ENCODE measurements around the gene NOS1. TPM values are rescaled to one million over a fixed set of nuclear protein-coding genes. Genes with fewer than 3 reads are reported as not detected.

NOS1 gene
- total and polyA plus RNA-seq, 2 of the 8 experiments (the other 6 are each of a cell fraction or from before 2014, with no cell fraction given): 1.5 to 2.0 TPM

GRCh38 chr12:117344716-117345115 is 16.7 kb downstream of the NOS1 start:
- Histone ChIP-seq H3K4ac (replicated peaks; ENCODE audit: insufficient read length, low read depth, low read length) (no peak overlapping the region), H3K23me2 (ENCODE audit: low read depth, low read length) (no peaks in the 10 kb centered on the region; the same call in 1 of the 2 replicates), H2AK5ac (ENCODE audit: low read depth, low read length) (no peak overlapping the region), H3K56ac (replicated peaks; ENCODE audit: insufficient read length, low read depth, low read length) (no peak overlapping the region), H2BK20ac (ENCODE audit: low read length) (no peak overlapping the region), H3K79me1 (ENCODE audit: low read depth, low read length) (no peaks in the 10 kb centered on the region), H3K36me3 (ENCODE audit: control insufficient read depth in 2 of 4, insufficient read depth in 4 of 4, low read length in 3 of 4) (no peaks in the 10 kb centered on the region), H3K23ac (ENCODE audit: insufficient read length) (no peak overlapping the region), H3K9ac (replicated peaks in 1 of 4; ENCODE audit: extremely low read depth in 1 of 4, low read depth in 3 of 4, low read length in 3 of 4) (no peak overlapping the region), H3K18ac (ENCODE audit: extremely low read depth, low read length) (no peak overlapping the region), H3K14ac (ENCODE audit: insufficient read length) (no peak overlapping the region), H3K4me1 (replicated peaks in 1 of 4; ENCODE audit: control insufficient read depth in 3 of 4, insufficient read depth in 4 of 4, low read length in 3 of 4) (peaks cover 0 to 4% (median 1%) of the 10 kb centered on the region in 4 experiments; a peak in 2 of 7 replicates), H2AFZ (ENCODE audit: low read length) (no peak overlapping the region), H3K79me2 (ENCODE audit: control insufficient read depth in 1 of 2, insufficient read depth in 2 of 2, low read length in 2 of 2) (no peaks in the 10 kb centered on the region), H3K27me3 (replicated peaks in 1 of 4; ENCODE audit: control insufficient read depth in 3 of 4, extremely low read depth in 1 of 4, insufficient read depth in 3 of 4, low read length in 3 of 4) (no peaks in the 10 kb centered on the region; a peak in 1 of 7 replicates), H4K5ac (ENCODE audit: insufficient read length, low read depth, low read length) (no peak overlapping the region), H2BK12ac (ENCODE audit: low read depth, low read length) (no peak overlapping the region), H4K20me1 (replicated peaks in 1 of 2; ENCODE audit: control insufficient read depth in 1 of 2, insufficient read depth in 2 of 2, low read length in 2 of 2) (no peaks in the 10 kb centered on the region), H2BK5ac (ENCODE audit: low read depth, low read length) (no peak overlapping the region), H3K27ac (ENCODE audit: low read depth, low read length) (no peak overlapping the region), H4K8ac (ENCODE audit: extremely low read depth, insufficient read depth, low read length) (no peak overlapping the region), H3K4me3 (ENCODE audit: extremely low read depth in 1 of 4, insufficient read depth in 2 of 4, low read depth in 3 of 4, low read length in 4 of 4) (no peak overlapping the region), H4K91ac (replicated peaks; ENCODE audit: insufficient read length, low read length) (no peak overlapping the region), H3K4me2 (ENCODE audit: insufficient read depth in 1 of 2, low read depth in 2 of 2, low read length in 2 of 2) (no peak overlapping the region), H2BK120ac (replicated peaks; ENCODE audit: low read depth, low read length) (no peak overlapping the region), H2BK15ac (ENCODE audit: low read length) (no peak overlapping the region), H3K9me3 (ENCODE audit: insufficient read depth in 2 of 2, low read depth in 1 of 2, low read length in 1 of 2) (no peaks in the 10 kb centered on the region)
- POLR2A ChIA-PET (ENCODE audit: partially characterized antibody): no interaction called here
- CTCF ChIA-PET (ENCODE audit: partially characterized antibody): interaction anchor here (0.5 to 1.6 kb wide), 5 partner anchors 22 to 492 kb away, joined by 3 to 4 read pairs (median 3); no protein-coding TSS in a partner anchor
- TF ChIP-seq CREB1 (IDR thresholded peaks at IDR 0.05) (no peak), CTBP2 (IDR thresholded peaks at IDR 0.05; ENCODE audit: borderline replicate concordance, insufficient read depth, insufficient read length, low read length) (no peak), EZH2 (IDR thresholded peaks at IDR 0.05; ENCODE audit: low read depth, low read length, severe bottlenecking) (no peak), RBBP5 (IDR thresholded peaks at IDR 0.05; ENCODE audit: borderline replicate concordance, low read depth, low read length) (no peak), KDM5A (IDR thresholded peaks at IDR 0.05; ENCODE audit: low read length) (no peak), CHD1 (IDR thresholded peaks at IDR 0.05; ENCODE audit: low read depth, low read length) (no peak), RFX5 (IDR thresholded peaks at IDR 0.05; ENCODE audit: borderline replicate concordance, low read depth, low read length) (no peak), POLR2AphosphoS5 (IDR thresholded peaks at IDR 0.05; ENCODE audit: low read depth, low read length) (no peak), CHD2 (IDR thresholded peaks at IDR 0.05; ENCODE audit: low read length) (no peak), YY1 (IDR thresholded peaks at IDR 0.05; ENCODE audit: low read depth, low read length) (no peak), HDAC6 (IDR thresholded peaks at IDR 0.05; ENCODE audit: low read depth, low read length) (no peak), KDM4A (IDR thresholded peaks at IDR 0.05; ENCODE audit: low read depth, low read length, severe bottlenecking) (no peak)
- DNase-seq (ENCODE audit: low read depth in 1 of 2, low spot score in 2 of 2) (no peak), FAIRE-seq (no peak)
- 97% methylated on average over 4 of the region's 5 CpGs; no CpG with 5 or more reads in 1 of the 2 experiments for WGBS, 2 experiments (ENCODE audit: extremely low coverage in 1 of 2, insufficient coverage in 1 of 2, insufficient read length in 1 of 2, insufficient replicate concordance in 2 of 2, low coverage in 1 of 2, low lambda C conversion rate in 2 of 2, missing lambda C conversion rate in 1 of 2)

All from H1 (cell line).